GM18520 (cell line): ENCODE measurements around the gene EMILIN3.
A peak's percentile ranks its signal among the peaks of the same experiment; 100 is the strongest.

Experiments used
- ATAC-seq: cut with Tn5 transposase; IDR thresholded peaks from one replicate; pipeline ENCODE4 v1.9.1; 2021; ENCODE audit not compliant: unreplicated experiment

Gene EMILIN3, protein sequence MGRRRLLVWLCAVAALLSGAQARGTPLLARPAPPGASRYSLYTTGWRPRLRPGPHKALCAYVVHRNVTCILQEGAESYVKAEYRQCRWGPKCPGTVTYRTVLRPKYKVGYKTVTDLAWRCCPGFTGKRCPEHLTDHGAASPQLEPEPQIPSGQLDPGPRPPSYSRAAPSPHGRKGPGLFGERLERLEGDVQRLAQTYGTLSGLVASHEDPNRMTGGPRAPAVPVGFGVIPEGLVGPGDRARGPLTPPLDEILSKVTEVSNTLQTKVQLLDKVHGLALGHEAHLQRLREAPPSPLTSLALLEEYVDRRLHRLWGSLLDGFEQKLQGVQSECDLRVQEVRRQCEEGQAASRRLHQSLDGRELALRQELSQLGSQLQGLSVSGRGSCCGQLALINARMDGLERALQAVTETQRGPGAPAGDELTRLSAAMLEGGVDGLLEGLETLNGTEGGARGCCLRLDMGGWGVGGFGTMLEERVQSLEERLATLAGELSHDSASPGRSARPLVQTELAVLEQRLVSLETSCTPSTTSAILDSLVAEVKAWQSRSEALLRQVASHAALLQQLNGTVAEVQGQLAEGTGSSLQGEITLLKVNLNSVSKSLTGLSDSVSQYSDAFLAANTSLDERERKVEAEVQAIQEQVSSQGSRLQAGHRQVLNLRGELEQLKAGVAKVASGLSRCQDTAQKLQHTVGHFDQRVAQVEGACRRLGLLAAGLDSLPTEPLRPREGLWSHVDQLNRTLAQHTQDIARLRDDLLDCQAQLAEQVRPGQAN

DNA sequence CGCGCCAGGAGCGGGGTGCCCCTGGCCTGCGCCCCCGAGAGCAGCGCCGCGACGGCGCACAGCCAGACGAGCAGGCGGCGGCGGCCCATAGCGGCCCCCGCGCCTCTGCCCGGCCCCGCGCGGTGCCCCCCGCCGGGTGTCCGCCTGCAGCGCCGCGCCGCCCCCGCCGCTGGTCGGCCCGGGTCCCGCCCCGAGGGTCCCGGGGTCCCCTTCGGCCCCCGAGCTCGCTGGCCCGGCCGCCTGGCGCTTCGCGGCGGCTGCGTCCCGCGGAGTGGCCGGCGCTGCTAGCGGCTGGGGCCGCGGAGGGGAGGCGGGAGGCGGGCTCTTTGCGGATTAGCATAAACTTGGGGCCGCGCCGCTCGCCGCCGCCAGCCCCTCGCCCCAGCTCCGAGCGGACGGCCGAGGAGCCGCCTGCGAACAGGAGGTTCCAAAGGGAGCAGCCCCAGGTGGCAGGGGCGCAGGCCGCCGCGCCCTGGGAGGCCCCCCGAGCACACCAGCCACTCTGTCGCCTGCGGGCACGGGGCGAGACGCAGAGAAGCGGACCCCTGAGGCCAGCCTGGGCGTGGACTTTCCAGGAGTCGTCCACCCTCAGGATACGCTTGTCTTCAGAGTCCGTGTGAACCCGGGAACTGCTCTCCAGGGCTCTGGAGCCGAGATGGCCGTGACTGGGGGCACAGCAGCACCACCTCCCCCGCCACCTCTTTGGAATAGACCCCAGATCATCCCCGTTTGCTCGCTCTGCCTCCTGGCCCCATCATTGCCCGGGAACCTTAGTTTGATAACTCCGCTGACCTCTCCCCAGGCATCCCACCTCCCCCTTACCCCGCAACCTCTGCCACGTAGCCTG is at the start of gene EMILIN3:
Gene EMILIN3 (minus strand): TSS at position 273 of the 847 bp plus-strand sequence. CDS start 184 bp downstream, at position 89.
- ATAC-seq, result no peak

DNA sequence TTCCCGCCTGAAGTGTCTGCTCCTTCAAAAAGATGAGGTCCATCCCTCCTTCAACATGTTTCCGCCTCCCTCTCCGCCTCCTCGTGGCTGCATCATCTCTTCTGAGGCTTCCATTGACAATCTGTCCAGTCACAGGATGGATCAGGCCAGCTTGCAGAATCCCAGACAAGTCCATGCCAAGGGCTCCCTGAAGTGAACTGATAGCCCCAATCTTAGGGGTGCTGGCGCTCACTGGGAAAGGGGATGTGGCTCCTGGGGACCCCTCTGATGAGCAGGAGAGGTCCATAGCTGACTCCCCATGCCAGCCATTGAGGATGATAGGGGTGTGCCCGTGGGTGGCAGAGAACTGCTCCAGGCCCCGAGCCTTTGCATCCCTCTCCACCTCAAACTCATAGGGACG is 48.6 kb upstream of the EMILIN3 start:
- no peak for ATAC-seq

DNA sequence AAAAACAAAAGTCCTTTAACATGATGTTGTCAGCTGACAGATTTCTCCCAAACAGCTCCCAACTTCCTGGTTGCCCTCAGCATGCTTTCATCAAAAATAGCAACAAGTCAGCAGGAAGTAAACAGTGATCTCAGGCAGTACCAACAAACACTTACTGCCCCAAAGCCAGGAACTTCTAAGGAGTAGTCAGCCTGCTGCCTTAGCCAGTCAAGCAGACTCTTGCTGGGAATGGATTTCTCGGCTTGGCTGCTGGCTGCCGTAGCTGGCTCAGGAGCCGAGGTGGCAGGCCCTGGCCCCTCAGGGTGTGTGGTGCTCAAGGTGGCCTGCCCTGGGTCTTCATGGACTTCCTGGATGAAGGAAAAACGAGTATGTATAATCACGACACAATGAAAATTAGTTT is 46.6 kb upstream of the EMILIN3 start:
- no peak for ATAC-seq

DNA sequence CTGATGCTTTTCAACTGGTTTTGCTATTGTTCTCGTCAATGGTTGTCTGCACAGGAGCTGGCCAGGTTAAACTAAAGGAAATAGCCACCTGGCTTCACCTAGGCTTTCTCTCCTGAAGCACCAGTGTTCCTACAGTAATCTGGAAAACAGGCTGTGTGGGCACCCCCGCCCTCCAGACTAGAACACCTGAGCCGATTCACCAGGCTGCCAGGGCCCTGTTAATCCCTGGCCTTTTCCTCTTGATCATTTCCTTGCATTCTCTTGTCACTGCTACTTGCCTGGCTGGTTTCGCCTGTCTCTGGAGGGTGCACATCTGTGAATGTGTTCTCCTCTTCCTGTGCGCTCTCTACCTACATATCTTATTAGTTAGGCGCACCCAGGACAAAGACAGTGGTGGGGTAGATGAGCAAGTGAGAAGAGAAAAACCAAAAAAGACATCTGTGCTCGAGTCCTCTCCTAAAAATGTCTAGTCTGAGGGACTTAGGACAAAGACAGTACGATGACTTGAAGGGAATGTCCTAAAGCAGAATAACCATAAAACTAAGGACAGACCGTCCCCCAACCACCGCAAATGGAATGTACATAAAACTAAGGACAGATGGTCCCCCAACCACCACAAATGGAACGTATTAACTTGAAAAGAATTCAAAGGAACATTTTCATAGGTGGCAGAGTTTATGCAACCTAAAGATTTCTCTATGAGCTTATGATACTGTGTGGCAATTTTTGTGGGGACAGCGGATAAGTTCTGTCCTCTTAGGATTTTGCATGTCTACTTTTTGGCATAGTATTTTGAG is 45.9 kb upstream of the EMILIN3 start:
- ATAC-seq, result no peak

DNA sequence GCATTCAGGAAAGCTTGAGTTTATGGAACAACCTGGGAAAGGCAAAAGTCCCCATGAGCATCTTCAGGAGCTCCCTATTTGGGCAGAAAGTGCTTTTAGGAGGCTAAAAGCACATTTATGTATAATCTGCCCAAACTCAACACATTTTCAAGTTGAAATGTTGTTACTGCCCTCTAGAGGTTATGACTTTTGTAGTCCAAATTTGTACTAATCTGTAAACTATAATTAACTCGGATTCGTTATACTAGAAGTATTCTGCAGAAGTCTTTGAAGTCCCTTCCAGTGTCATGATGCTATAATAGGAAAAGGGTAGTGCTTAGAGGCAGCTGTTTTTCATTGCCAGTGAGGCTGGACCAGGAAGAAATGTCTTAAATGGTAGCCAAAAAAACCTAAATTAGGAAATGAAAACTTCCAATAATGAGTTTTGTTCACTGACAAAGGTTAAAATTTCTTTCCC is 44.8 kb upstream of the EMILIN3 start:
- ATAC-seq, result no peak

DNA sequence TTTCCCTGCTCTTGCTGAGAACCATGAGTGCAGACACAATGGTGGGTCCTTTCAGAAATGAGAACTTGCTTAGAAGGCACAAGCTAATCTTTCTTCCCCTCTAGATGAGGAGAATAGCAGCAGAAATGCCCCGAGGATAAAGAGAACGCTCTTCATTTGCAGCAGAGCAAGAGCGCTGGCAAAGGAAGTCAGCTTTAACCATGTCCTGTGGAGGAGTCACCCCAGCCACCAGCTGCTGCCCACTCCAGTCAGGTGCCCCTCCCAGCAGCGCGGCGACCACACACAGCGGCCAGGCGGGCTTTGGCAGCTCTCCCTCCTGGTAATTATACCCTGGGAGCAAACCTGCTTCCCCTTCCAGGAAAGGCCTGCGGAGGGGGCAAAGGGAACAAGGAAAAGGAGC is 42.4 kb upstream of the EMILIN3 start:
- no peak for ATAC-seq

DNA sequence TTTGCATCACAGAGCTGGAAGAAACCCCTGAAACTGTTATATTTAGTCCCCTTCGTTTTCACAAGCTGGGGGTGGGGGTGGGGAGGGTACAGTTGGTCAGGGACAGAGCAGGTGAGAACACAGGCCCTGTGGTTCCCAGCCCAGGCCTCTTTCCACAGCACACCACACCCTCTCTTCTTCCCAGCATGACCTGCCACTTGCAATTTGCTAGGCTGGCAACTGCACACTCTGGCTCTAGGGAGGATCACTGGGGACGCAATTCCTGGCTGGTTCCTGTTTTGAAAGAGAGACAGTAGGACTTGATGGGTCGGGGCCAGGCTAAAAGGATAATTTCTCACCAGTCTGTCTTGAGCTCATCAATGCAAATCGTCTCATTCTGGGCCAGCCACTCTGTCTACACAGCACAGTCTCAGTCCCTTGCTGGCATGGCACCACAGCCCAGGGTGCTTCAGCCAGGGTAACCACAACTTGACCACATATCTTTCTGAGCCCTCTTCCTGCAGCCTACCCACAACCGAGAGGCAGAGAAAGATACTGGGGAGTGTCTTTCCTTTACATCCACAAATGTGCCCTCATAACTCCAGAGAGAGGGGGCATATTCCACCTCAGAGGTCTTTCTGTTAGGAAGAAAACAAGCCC is 41.7 kb upstream of the EMILIN3 start:
- ATAC-seq, result peak; percentile 74

DNA sequence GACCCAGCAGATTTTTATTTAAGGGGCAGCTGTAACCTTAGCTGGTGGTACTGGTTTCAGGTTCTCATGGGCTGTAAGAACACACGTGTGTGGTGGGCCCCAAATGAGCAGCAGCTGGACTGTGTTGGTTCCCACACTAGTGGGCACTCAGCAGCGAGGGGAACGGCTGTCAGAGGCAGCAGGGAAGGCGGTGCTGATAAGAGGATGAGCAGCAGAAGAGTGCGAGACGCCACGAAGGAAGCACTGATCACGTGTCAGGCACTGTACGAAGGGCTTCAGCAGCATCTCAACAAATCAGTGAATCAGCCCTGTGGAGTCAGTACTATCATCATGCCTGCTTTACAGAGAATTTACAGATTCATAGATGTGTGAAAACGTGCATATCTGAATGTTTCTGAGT is 41.0 kb upstream of the EMILIN3 start:
- no peak for ATAC-seq

DNA sequence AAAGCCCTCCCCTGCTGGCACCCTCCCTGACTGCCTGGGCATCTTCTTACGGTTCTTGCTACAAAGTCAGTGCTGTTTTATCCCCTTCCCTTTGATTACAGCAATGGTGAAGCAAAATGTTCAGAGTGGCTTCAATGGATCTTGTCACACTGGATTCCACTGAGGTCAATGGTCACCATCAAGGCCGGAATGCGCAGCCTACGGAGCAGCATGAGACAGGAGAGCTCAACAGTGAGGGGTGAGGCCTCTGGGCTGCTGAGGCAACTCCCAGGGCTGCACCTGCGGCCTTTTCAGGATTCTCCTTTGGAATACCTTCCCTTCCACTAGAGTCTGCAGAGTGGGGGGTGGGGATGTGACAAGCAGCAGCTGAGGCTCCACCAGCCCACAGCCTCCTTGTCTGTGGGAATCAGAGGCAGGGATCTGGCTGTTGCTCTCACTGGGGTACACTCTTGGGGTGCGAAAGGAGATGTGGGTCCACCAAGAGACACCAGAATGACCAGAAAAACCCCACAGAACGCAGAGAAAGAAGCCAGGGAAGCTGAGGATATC is 40.4 kb upstream of the EMILIN3 start:
- no peak for ATAC-seq

DNA sequence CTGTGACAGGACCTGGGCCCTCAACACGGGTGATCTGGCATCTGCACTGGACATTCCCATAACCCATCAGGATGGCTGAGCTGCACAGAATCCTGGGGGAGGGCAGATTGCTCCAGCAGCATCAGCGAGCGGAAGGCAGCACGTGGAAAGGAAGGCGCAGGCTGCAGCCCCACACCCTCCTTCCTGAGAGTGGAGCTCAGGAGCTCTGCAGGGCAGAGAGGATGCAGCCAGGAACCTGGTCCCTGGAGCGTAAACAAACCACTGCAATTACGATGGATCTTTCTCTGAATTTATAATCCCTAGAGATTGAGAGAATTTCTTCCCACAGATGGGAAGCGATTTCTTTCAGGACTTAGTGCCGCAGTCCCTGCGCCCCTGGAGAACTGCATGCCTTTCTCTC is 39.7 kb upstream of the EMILIN3 start:
- no peak for ATAC-seq

DNA sequence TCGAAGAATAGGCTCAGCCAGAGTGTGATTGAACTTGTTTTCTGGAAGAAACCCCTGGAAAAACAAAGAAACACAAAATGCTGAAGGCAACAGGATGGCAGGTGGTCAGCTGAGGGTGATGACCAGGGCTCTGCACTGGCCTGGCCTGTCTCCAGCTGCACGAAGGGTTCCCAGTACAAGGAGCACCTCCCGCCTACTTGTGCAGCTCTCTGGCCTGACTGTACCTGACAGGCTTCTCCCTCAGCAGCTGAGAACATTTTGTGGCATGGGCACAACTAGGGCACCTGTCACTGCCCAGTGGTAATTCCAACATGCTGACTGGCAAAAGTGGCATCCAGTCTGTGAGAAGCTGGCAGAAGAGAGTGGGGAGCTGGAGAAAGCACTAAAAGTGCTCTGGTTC is 38.8 kb upstream of the EMILIN3 start:
- no peak for ATAC-seq

DNA sequence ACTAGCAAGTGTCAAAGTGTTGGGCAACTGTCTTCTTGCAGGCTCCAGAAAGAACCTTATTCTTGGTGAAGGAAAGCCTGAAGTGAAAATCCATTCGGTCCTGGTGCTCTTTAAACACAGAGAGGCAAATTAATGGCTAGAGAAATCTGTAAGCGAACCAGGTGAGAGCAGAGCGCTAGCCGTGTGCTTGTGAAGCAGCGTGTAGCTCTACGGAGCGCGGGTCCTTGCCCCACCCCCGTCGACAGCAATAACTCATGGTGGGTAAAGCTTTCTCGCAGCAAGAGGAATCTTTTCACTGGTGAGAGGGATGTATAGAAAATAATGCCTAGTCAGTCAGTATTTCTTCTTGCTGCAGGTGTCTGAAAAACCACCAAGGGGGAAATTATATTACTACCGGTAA is 37.0 kb upstream of the EMILIN3 start:
- no peak for ATAC-seq

DNA sequence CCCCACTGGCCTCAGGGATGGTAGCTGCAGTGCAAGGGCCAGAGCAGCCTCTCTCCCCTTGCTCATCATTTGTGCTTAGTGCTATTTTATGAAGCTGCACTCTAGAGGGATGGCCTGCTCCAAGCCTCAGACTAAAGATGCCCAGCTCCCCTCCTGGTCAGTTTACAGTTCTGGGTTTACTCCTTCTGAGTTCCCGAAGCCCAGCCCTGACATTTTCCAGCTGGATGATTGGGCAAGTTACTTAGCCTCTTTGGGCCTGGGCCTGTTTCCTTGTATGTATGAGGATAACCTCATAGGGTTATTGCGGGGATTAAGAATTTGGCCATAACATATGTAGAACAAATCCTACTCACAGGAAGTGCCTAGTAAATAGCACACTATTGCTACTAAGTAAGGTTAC is 31.8 kb upstream of the EMILIN3 start:
- no peak for ATAC-seq

DNA sequence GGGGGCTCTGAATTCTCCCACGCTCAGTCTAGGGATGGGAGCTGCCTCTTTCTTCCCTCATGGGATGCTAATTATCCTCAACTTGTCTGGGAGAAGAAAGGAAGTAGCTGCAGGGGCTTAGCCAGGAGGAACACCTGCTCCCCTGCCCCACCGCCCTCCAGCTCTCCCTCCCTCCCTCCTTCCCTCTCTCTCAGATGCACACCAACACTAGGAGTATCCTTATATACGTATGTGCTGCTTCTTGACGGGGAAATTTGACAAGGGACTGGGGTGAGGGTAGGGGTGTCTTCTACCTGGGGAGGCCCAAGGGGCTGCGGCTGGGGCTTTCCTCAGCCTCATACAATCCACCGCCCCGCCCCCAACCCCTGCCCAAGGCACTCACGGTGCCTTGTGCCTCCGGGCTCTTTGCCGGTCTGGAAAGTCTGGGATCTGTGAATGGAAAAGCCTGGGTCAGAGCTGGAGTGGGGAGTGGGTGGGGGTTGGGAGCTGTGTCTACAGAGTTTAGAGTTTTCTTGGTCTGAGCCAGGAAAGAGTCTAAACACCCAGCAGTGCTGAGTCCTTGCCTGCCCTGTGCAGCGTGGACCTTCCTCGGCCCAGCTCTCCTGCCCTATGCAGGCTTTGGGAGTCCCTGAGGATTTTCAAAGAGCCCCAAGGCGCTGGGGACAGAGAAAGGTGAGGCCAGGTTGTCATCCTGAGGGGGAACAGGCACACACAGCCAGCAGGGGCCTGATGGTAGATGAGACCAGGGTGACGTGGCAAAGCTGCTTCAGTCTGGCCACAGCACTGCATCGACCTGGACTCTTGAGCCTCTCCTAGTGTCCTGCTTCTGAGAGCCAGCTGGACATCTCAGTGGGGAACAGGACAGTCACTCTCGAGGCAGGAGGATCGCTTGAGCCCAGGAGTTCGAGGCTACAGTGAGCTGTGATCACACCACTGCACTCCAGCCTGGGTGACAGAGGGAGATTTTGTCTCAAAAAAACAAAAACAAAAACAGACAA is 29.3 kb upstream of the EMILIN3 start:
- no peak for ATAC-seq

DNA sequence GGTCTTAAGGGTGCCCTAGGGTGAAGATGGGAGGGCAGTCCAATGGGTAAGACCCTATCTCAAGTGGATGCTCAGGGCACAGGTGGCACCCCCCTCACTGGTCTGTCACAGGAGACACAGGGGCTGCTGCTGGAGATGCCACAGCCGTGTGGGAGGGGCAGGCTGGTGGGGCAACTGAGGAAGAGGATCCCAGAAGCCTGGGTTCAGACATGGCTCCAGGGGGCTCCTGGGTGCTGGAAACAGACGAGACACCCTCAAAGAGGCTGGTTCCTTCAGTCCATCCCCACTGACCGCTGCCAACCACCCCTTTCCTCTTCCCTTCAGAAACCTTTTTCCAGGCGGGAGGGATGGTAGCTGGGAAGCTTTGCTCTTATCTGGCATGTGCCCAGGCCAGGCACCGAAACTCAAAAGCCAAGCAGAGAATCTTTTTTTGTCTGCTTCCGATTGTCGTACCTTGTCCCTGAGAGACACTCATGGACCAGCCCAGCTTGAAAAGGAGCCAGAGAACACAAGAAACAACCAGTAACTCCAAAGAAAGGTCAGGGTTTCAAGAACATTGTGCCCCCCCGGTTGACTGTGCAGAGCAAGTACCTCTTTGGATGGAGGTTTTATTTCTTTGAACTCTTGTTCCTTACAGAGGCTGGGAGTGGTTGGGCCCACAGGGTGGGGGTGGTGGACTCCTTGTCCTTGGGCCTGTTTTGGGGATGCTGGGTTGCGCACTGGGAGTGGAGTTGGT is 28.5 kb upstream of the EMILIN3 start:
- no peak for ATAC-seq

DNA sequence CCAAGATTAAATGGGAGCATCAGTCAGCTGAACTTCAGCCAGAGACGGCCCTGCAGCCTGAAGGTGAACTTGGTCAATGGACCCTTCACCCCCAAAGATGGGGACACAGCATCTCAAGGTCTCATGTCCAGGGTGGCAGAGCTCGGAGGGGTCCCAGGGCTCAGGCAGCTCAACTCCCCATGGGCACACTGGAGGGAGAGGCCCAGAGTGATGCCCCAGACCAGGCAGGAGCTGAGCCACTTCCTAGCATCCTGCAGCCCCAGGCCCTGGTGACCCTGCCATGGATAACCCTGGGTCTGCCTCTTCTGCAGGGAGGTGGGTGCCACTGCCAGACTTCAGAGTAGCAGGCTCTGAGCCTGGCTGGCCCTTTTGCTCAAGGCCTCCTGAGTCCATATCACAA is 27.5 kb upstream of the EMILIN3 start:
- no peak for ATAC-seq

DNA sequence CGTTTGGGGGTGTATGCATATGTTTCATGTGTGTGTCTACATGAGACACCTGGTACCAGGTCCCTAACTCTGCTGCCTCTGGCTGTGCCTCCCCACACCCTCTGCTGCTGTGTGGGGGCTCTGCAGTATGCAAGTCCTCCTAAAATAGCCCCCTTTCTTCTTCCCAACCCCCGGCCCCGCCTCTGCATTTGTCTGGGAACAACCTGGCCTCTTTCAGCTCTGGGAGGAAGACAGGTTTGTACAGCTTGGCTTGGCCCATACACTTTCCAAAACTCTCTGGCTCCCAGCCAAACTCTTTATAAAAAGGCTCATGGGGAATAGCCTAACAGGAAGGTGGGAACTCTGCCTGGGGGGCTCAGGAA is 27.1 kb upstream of the EMILIN3 start:
- ATAC-seq, result no peak
